GM18520 (cell line): ENCODE results near the gene STIMATE.

Source experiments
- ATAC-seq: cut with Tn5 transposase; IDR thresholded peaks from one replicate; pipeline ENCODE4 v1.9.1; 2021; ENCODE audit not compliant: unreplicated experiment

Gene STIMATE

GRCh38 chr3:52897130-52898122, at the start of gene STIMATE:
Gene STIMATE (minus strand): TSS chr3:52897548. CDS start chr3:52897450, 98 bp downstream.
- peak; percentile 92 for ATAC-seq

- ATAC-seq, result no peak
These were observed 42.3 kb upstream of the STIMATE start for GRCh38 chr3:52939600-52939999.

GRCh38 chr3:52934630-52935530, 37.5 kb upstream of the STIMATE start:
- no peak for ATAC-seq

GRCh38 chr3:52931889-52932288, 34.5 kb upstream of the STIMATE start:
- ATAC-seq, result no peak

GRCh38 chr3:52931328-52931727, 34.0 kb upstream of the STIMATE start:
- ATAC-seq, result no peak

GRCh38 chr3:52930748-52931147, 33.4 kb upstream of the STIMATE start:
- ATAC-seq, result no peak

- no peak for ATAC-seq
These were observed 29.2 kb upstream of the STIMATE start for GRCh38 chr3:52926554-52926953.

- no peak for ATAC-seq
These were observed 28.3 kb upstream of the STIMATE start for GRCh38 chr3:52925405-52926313.

- no peak for ATAC-seq
These were observed 26.6 kb upstream of the STIMATE start for GRCh38 chr3:52923963-52924362.

GRCh38 chr3:52920841-52921240, 23.5 kb upstream of the STIMATE start:
- no peak for ATAC-seq

- ATAC-seq, result no peak
These were observed 19.7 kb upstream of the STIMATE start for GRCh38 chr3:52917044-52917443.

- ATAC-seq, result no peak
These were observed 17.9 kb upstream of the STIMATE start for GRCh38 chr3:52915294-52915693.

GRCh38 chr3:52912885-52913731, 15.8 kb upstream of the STIMATE start:
- ATAC-seq, result no peak

GRCh38 chr3:52910823-52911222, 13.5 kb upstream of the STIMATE start:
- ATAC-seq, result no peak

GRCh38 chr3:52907497-52907896, 10.1 kb upstream of the STIMATE start:
- ATAC-seq, result no peak

GRCh38 chr3:52904552-52904951, 7.2 kb upstream of the STIMATE start:
- no peak for ATAC-seq

GRCh38 chr3:52904000-52904399, 6.7 kb upstream of the STIMATE start:
- no peak for ATAC-seq

GRCh38 chr3:52896613-52897012, 735 bp downstream of the STIMATE start:
- ATAC-seq, result no peak

GRCh38 chr3:52896151-52896550, 1.2 kb downstream of the STIMATE start:
- ATAC-seq, result no peak

GRCh38 chr3:52895418-52895817, 1.9 kb downstream of the STIMATE start:
- no peak for ATAC-seq
